ENCODE results near the gene PHC2.

Gene PHC2

DNA sequence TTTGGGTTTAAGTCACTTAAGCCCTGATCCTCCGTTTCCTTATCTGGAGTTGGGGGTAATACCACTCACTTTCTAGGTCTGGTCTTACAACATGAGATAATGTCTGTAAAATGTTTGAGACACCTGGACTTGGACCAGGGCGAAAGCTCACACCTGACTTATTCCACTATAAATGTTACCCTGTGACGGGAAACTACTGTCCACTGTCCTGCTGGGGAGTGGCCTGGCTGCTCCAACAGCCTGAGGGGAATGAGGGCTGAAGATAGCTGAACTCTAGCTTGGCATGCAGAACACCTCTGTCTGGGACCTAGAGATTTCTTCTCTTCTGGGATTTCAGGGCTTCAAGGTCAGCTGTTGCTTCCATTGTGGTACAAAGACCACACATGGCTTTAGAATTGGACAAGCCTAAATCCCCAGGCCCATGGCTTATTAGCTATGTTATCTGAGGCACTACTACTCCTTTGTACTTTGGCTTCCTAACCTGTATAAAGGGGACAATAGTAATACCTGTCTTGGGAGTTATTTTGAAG lies 100.5 kb downstream of the PHC2 start:
- Histone ChIP-seq H3K27me3 (ENCODE audit: insufficient read depth, low read length) (no peaks in the 10 kb centered on the region), H3K9me2 (ENCODE audit: low read depth, low read length) (no peaks in the 10 kb centered on the region), H2AFZ (ENCODE audit: low read length) (no peak overlapping the region), H3K4me1 (ENCODE audit: insufficient read depth, low read length, severe bottlenecking) (no peaks in the 10 kb centered on the region), H4K20me1 (ENCODE audit: insufficient read depth, low read length) (no peaks in the 10 kb centered on the region), H3K4me3 (ENCODE audit: low read depth, low read length, poor library complexity, severe bottlenecking) (no peak overlapping the region), H3K79me2 (ENCODE audit: insufficient read depth, low read length) (no peaks in the 10 kb centered on the region), H3K9me3 (ENCODE audit: low read length) (no peaks in the 10 kb centered on the region), H3K9ac (ENCODE audit: low read length) (no peak overlapping the region), H3F3A (ENCODE audit: insufficient read depth, low read length) (no peaks in the 10 kb centered on the region), H3K36me3 (ENCODE audit: insufficient read depth, low read length) (peaks cover 9% of the 10 kb centered on the region; the same call in 1 of the 2 replicates), H3K27ac (ENCODE audit: low read depth, low read length, poor library complexity, severe bottlenecking) (no peak overlapping the region), H3K4me2 (ENCODE audit: low read length) (no peak overlapping the region)
- TF ChIP-seq EZH2 (IDR thresholded peaks at IDR 0.05; ENCODE audit: borderline replicate concordance, low read length), result no peak
- TF ChIP-seq, protein P1, sequence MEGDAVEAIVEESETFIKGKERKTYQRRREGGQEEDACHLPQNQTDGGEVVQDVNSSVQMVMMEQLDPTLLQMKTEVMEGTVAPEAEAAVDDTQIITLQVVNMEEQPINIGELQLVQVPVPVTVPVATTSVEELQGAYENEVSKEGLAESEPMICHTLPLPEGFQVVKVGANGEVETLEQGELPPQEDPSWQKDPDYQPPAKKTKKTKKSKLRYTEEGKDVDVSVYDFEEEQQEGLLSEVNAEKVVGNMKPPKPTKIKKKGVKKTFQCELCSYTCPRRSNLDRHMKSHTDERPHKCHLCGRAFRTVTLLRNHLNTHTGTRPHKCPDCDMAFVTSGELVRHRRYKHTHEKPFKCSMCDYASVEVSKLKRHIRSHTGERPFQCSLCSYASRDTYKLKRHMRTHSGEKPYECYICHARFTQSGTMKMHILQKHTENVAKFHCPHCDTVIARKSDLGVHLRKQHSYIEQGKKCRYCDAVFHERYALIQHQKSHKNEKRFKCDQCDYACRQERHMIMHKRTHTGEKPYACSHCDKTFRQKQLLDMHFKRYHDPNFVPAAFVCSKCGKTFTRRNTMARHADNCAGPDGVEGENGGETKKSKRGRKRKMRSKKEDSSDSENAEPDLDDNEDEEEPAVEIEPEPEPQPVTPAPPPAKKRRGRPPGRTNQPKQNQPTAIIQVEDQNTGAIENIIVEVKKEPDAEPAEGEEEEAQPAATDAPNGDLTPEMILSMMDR (IDR thresholded peaks at IDR 0.05; ENCODE audit: low read length), result no peak

DNA sequence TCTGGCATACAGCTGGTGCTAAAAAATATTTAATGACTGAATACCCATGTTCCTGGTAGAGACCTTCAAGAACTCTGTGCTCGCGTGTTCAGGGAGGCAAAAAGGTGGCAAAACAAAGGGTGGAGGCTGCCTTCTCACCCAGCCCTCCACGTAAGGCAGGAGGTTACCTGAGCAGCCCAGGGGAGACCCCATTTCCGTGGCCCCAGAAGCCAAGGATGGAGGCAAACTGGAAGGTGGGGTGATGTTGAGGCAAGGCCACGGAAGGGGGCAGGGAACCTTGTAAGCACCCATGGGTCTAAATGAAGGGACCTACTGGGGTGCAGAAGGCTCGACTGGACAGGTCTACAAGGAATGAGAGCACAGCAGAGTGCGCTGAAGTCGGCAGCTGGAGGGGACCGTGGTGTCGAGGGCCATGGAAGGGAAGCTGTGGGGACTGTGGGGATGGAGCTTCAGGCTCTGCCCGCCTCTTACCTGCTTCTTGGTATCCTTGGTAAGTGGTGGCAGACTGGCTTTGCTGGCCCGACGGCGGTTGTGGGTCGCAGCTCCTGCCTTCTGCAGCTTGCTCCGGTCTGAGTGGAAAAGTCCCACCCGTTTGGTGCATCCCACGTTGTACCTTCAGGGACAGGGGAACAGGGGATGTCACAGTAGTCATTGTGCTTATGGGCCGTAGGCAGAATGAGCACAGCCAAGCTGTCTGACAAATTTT lies 101.1 kb downstream of the PHC2 start:
- H3K79me2 ChIP-seq (ENCODE audit: insufficient read depth, low read length), result no peaks in the 10 kb centered on the region
- TF ChIP-seq EZH2 (IDR thresholded peaks at IDR 0.05; ENCODE audit: borderline replicate concordance, low read length), result no peak
- TF ChIP-seq, protein P1 (IDR thresholded peaks at IDR 0.05; ENCODE audit: low read length), result no peak
- no peaks in the 10 kb centered on the region for H3K9me3 ChIP-seq (ENCODE audit: low read length)
- no peaks in the 10 kb centered on the region for H4K20me1 ChIP-seq (ENCODE audit: insufficient read depth, low read length)
- peaks cover 14% of the 10 kb centered on the region; the same call in 1 of the 2 replicates for H3K36me3 ChIP-seq (ENCODE audit: insufficient read depth, low read length)
- no peaks in the 10 kb centered on the region for H3K4me1 ChIP-seq (ENCODE audit: insufficient read depth, low read length, severe bottlenecking)
- no peak overlapping the region for H3K9ac ChIP-seq (ENCODE audit: low read length)
- H3K9me2 ChIP-seq (ENCODE audit: low read depth, low read length), result no peaks in the 10 kb centered on the region
- H3F3A ChIP-seq (ENCODE audit: insufficient read depth, low read length), result no peaks in the 10 kb centered on the region
- H3K4me2 ChIP-seq (ENCODE audit: low read length), result no peak overlapping the region
- H3K27me3 ChIP-seq (ENCODE audit: insufficient read depth, low read length), result no peaks in the 10 kb centered on the region
- H2AFZ ChIP-seq (ENCODE audit: low read length), result no peak overlapping the region
- H3K4me3 ChIP-seq (ENCODE audit: low read depth, low read length, poor library complexity, severe bottlenecking), result no peak overlapping the region
- no peak overlapping the region for H3K27ac ChIP-seq (ENCODE audit: low read depth, low read length, poor library complexity, severe bottlenecking)

DNA sequence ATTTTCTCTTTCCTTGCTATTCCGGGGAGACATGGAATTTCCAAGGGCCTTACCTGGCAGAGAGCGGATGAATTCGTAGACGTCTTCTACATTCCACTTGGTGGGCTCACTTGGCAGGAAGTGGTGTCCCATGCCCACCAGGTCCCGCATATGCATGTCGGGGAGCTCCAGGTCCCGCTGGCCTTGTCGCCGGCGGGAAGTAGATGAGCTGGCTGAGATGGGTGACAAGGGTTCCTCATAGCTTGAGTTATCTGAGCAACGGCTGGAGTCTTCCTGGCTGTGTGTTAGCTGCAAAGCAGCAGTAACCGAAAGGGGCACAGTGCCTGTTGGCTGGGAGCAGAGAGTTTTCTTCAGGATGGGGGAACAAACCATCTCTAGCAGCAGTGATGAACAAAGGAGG lies 102.1 kb downstream of the PHC2 start:
- peaks cover 21% of the 10 kb centered on the region; the same call in 1 of the 2 replicates for H3K36me3 ChIP-seq (ENCODE audit: insufficient read depth, low read length)

More for the DNA sequence above, 102.1 kb downstream of the PHC2 start:
- Histone ChIP-seq H3K9me2 (ENCODE audit: low read depth, low read length) (no peaks in the 10 kb centered on the region), H3K4me1 (ENCODE audit: insufficient read depth, low read length, severe bottlenecking) (no peaks in the 10 kb centered on the region), H3K27me3 (ENCODE audit: insufficient read depth, low read length) (no peaks in the 10 kb centered on the region), H3K27ac (ENCODE audit: low read depth, low read length, poor library complexity, severe bottlenecking) (no peak overlapping the region), H2AFZ (ENCODE audit: low read length) (no peak overlapping the region), H3K9ac (ENCODE audit: low read length) (no peak overlapping the region), H3K9me3 (ENCODE audit: low read length) (no peaks in the 10 kb centered on the region), H3K4me2 (ENCODE audit: low read length) (no peak overlapping the region), H3K79me2 (ENCODE audit: insufficient read depth, low read length) (no peaks in the 10 kb centered on the region), H3K4me3 (ENCODE audit: low read depth, low read length, poor library complexity, severe bottlenecking) (no peak overlapping the region), H4K20me1 (ENCODE audit: insufficient read depth, low read length) (no peaks in the 10 kb centered on the region), H3F3A (ENCODE audit: insufficient read depth, low read length) (no peaks in the 10 kb centered on the region)
- no peak for TF ChIP-seq EZH2 (IDR thresholded peaks at IDR 0.05; ENCODE audit: borderline replicate concordance, low read length)
- TF ChIP-seq, protein P1 (IDR thresholded peaks at IDR 0.05; ENCODE audit: low read length), result no peak
